Cardiac fibroblast (primary cell): ENCODE results near the gene HELZ.

ENCODE experiments used
- DNase-seq, 2 donors: peaks; one replicate each; pipeline versions ENCODE4 v3.0.0 to v3.0.0-alpha.2; 2010; ENCODE audit warnings: low read depth in 2 of 2
- H3K4me3 ChIP-seq, 2 donors: replicated peaks in 1 of 2; 1 replicate in 1 of 2; 2 replicates in 1 of 2; pipeline ENCODE4 v1.5.1; 2011; ENCODE audit warnings: low read depth in 2 of 2, low read length in 2 of 2, mild to moderate bottlenecking in 2 of 2, moderate library complexity in 1 of 2
- CTCF ChIP-seq: IDR thresholded peaks from one replicate; pipeline ENCODE4 v1.5.1; 2011; ENCODE audit warnings: low read depth, mild to moderate bottlenecking, low read length, inconsistent platforms

HELZ gene

DNA sequence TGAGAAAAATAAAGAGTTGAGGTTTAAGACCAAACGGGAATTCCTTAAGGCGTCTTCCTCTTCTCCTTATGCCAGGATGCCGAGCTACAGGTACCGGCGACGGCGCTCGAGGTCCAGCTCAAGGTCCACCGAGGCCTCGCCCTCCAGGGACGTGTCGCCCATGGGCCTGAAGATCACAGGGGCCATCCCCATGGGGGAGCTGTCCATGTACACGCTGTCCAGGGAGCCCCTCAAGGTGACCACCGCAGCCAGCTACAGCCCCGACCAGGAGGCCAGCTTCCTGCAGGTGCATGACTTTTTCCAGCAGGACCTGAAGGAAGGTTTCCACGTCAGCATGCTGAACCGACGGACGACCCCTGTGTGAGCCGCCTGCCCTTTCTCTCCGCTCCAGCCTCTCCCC is 214.4 kb downstream of the HELZ start:
- no peak for TF ChIP-seq CTCF
- DNase-seq, result no peak
- H3K4me3 ChIP-seq, result no peak overlapping the region

DNA sequence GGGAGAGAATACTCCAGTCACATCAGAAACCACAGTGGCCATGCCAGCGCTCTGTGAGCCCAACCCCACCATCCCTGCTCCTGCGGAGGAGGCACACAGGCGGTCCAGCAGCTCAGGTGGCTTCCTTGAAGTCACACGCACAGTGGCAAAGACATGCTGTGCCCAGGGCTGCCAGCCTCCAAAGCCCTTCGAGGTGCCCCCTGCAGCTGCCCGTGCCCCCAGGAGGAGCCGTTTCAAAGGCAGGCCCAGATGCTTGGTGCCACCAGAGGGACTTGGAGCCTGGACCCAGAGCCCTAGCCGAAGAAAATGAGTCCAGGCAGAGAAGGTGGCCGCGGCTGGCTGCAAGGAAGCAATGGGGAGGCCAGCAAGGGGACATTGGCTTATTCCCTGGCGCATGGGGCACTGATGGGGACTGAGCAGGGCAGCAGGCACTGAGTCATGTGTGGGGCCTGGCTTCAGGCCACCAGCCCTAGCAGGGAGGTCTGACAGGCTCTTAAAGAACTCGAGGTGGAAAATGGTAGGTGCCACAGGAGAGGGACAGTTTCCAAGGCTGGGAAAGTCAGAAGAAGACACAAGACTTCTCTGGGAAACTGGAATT is 217.9 kb downstream of the HELZ start:
- peak; percentile 7 to 14 for DNase-seq
- H3K4me3 ChIP-seq, result no peak overlapping the region
- no peak for TF ChIP-seq CTCF

GRCh38 chr17:67026341-67026740 is 218.7 kb downstream of the HELZ start:
- DNase-seq, result no peak
- no peak overlapping the region for H3K4me3 ChIP-seq
- no peak for TF ChIP-seq CTCF

DNA sequence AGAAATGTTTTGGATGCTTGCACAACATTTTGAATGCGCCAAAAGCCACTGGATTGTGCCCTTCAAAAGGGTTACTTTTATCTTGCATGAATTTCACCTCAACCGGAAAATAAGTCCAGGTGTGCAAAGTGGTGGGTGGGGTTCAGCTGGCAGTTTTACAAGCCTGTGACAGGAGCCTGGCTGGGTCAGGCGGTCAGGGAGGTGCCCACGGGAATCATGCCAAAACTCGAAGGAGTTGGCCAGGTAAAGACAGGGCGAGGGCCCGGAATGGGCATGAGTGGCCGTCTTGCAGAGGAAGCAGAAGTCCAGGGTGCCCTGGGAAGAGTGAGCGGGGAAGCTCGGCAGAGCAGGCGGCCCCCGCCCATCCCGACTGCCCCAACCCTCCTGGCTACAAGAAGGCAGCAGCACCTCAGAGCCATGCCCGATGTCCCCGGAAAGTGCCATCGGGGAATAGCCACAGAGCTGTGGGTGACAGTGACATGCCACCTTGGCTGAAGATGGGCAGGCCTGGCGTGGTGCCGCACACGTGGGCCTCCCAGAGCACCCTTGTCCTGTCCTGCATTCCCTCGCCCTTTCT is 219.7 kb downstream of the HELZ start:
- DNase-seq, result no peak
- no peak for TF ChIP-seq CTCF
- no peak overlapping the region for H3K4me3 ChIP-seq

GRCh38 chr17:67024736-67025135 is 220.3 kb downstream of the HELZ start:
- H3K4me3 ChIP-seq, result no peak overlapping the region
- no peak for DNase-seq
- TF ChIP-seq CTCF, result no peak

- DNase-seq, result no peak
- H3K4me3 ChIP-seq, result no peak overlapping the region
- TF ChIP-seq CTCF, result no peak
These were observed 222.6 kb downstream of the HELZ start for GRCh38 chr17:67022451-67022810.
